ENCODE measurements around the gene PARG.
"Not testable (repeated sequence)": the region's sequence is repeated elsewhere in the genome, so short reads cannot be mapped to it uniquely, and the experiment has no call there.

PARG gene

GRCh38 chr10:49819234-49819958 lies 122.4 kb downstream of the PARG start:
- no peak for DNase-seq

- no peak for DNase-seq
These were observed 124.0 kb downstream of the PARG start for GRCh38 chr10:49817845-49818244.

GRCh38 chr10:49803988-49804387 lies 137.8 kb downstream of the PARG start:
- no peak for DNase-seq

- no peak for DNase-seq
These were observed 143.6 kb downstream of the PARG start for GRCh38 chr10:49798275-49798674.

- no peak for DNase-seq
These were observed 150.7 kb downstream of the PARG start for GRCh38 chr10:49791100-49791499.

- no peak for DNase-seq
These were observed 157.1 kb downstream of the PARG start for GRCh38 chr10:49784681-49785080.

- DNase-seq = no peak
These were observed 158.2 kb downstream of the PARG start for GRCh38 chr10:49783645-49784044.

- DNase-seq = no peak
These were observed 160.6 kb downstream of the PARG start for GRCh38 chr10:49781247-49781646.

- no peak for DNase-seq
These were observed 163.6 kb downstream of the PARG start for GRCh38 chr10:49778197-49778596.

GRCh38 chr10:49776851-49777250 lies 165.0 kb downstream of the PARG start:
- DNase-seq = no peak

GRCh38 chr10:49775014-49775413 lies 166.8 kb downstream of the PARG start:
- no peak for DNase-seq

- not testable (repeated sequence) for DNase-seq
These were observed 168.9 kb downstream of the PARG start for GRCh38 chr10:49772944-49773343.

GRCh38 chr10:49771046-49771445 lies 170.8 kb downstream of the PARG start:
- not testable (repeated sequence) for DNase-seq

- no peak for DNase-seq
These were observed 172.1 kb downstream of the PARG start for GRCh38 chr10:49769692-49770091.

GRCh38 chr10:49768731-49769130 lies 173.1 kb downstream of the PARG start:
- DNase-seq = no peak

GRCh38 chr10:49768329-49768728 lies 173.5 kb downstream of the PARG start:
- no peak for DNase-seq
